Peyer's patch (tissue), 4 donors: ENCODE data around the gene NEUROD2.

Source experiments
- CTCF ChIP-seq, 6 experiments: fragments of 450-650 bp in 4 of 6; fragments of 200-600 bp in 2 of 6; sonication (generic) in 1 of 6; IDR thresholded peaks; one replicate each; pipeline ENCODE4 v1.5.1; 2017 to 2019; ENCODE audit warnings: antibody characterized with exemption in 6 of 6, mild to moderate bottlenecking in 3 of 6, moderate library complexity in 1 of 6
- POLR2A ChIP-seq, 2 donors: fragments of 450-650 bp; IDR thresholded peaks; one replicate each; pipeline ENCODE4 v1.5.1; 2017; ENCODE audit warnings: antibody characterized with exemption in 2 of 2, mild to moderate bottlenecking in 2 of 2, moderate library complexity in 2 of 2

GRCh38 chr17:39636587-39636926 is 28.8 kb upstream of the NEUROD2 start:
- TF ChIP-seq POLR2A (IDR thresholded peaks at IDR 0.05), result no peak
- TF ChIP-seq CTCF (IDR thresholded peaks at IDR 0.05), result no peak
